PC-9 (cell line): ENCODE data around the gene FOXN4. TPM values are rescaled to one million over a fixed set of nuclear protein-coding genes. Genes with fewer than 3 reads are reported as not detected.

Source experiments
- BruUV-seq: library from RNA; stranded (reverse); fragments of 400-500 nt; replicated peaks from 2 replicates; lab custom pipeline; 2021; lab: Mats Ljungman, UMichigan
- CTCF ChIA-PET: fragments of 300-600 bp; sonication (Branson Sonifier 250); formaldehyde crosslinking; loops from one replicate; lab custom pipeline; 2022; ENCODE audit warnings: antibody characterized with exemption; lab: Charles Lee
- POLR2A ChIA-PET: fragments of 300-600 bp; sonication (Branson Sonifier 250); formaldehyde crosslinking; loops from one replicate; lab custom pipeline; 2022; ENCODE audit warnings: antibody characterized with exemption; ENCODE audit not compliant: unreplicated experiment; lab: Charles Lee
- DNase-seq, 2 experiments: peaks; one replicate each; pipeline versions ENCODE4 v3.0.0 to v3.0.0-alpha.2; 2015 to 2022; ENCODE audit warnings: mixed read lengths in 1 of 2
- H2AFZ ChIP-seq: fragments of 200-600 bp; sonication (generic); 2 replicates; pipeline ENCODE4 v1.8.1; 2017; ENCODE audit warnings: antibody characterized with exemption
- H3F3A ChIP-seq: fragments of 200-600 bp; sonication (generic); 2 replicates; pipeline ENCODE4 v1.8.1; 2017; ENCODE audit warnings: antibody characterized with exemption, mild to moderate bottlenecking, low read depth; ENCODE audit not compliant: insufficient read depth
- H3K27ac ChIP-seq: fragments of 200-600 bp; sonication (generic); 2 replicates; pipeline ENCODE4 v1.6.1; 2016; ENCODE audit warnings: mixed run types
- H3K27me3 ChIP-seq: fragments of 200-600 bp; sonication (generic); 2 replicates; pipeline ENCODE4 v1.6.1; 2016; ENCODE audit warnings: low read depth, mixed run types; ENCODE audit not compliant: insufficient read depth
- H3K36me3 ChIP-seq: fragments of 200-600 bp; sonication (generic); 2 replicates; pipeline ENCODE4 v1.6.1; 2016; ENCODE audit warnings: low read depth, mixed run types
- H3K4me1 ChIP-seq: fragments of 200-600 bp; sonication (generic); replicated peaks from 2 replicates; pipeline ENCODE4 v1.6.1; 2016; ENCODE audit warnings: mixed run types; ENCODE audit not compliant: insufficient read depth
- H3K4me2 ChIP-seq: fragments of 200-600 bp; sonication (generic); 2 replicates; pipeline ENCODE4 v1.6.1; 2017; ENCODE audit warnings: mixed run types
- H3K4me3 ChIP-seq: fragments of 200-600 bp; sonication (generic); 2 replicates; pipeline ENCODE4 v1.6.1; 2016; ENCODE audit warnings: mixed run types
- H3K79me2 ChIP-seq: fragments of 200-600 bp; sonication (generic); 2 replicates; pipeline ENCODE4 v1.6.1; 2017; ENCODE audit warnings: low read depth, mixed run types
- H3K9me2 ChIP-seq: fragments of 200-600 bp; sonication (generic); 2 replicates; pipeline ENCODE4 v1.8.1; 2017; ENCODE audit warnings: mild to moderate bottlenecking; ENCODE audit not compliant: insufficient read depth
- H3K9me3 ChIP-seq: fragments of 200-600 bp; sonication (generic); 2 replicates; pipeline ENCODE4 v1.8.1; 2016; ENCODE audit warnings: low read depth; ENCODE audit not compliant: insufficient read depth
- H4K20me1 ChIP-seq: fragments of 200-600 bp; sonication (generic); 2 replicates; pipeline ENCODE4 v1.8.1; 2017; ENCODE audit not compliant: insufficient read depth
- CTCF ChIP-seq: fragments of 200-600 bp; sonication (generic); conservative IDR thresholded peaks from 2 replicates; pipeline ENCODE4 v1.6.1; 2017; ENCODE audit warnings: mixed run types, antibody characterized with exemption, mild to moderate bottlenecking, moderate library complexity
- EZH2 ChIP-seq: fragments of 200-600 bp; sonication (generic); IDR thresholded peaks from 2 replicates; pipeline ENCODE4 v1.8.0; 2017; ENCODE audit warnings: antibody characterized with exemption, low read depth
- intact Hi-C: fragments of 100-400 bp; cut with micrococcal nuclease; formaldehyde crosslinking; loops from one replicate; pipeline ENCODE4 v1.10.0; 2022; ENCODE audit not compliant: unreplicated experiment
- total RNA-seq: library from RNA; stranded (reverse); gene quantifications from 2 replicates; pipeline ENCODE4 v1.2.3, GENCODE V29; 2021

The FOXN4 gene
- total RNA-seq, 1 experiment from 2014 or later: not detected

GRCh38 chr12:109258201-109258600 is 50.9 kb downstream of the FOXN4 start:
- ChIA-PET POLR2A (no interaction called here), CTCF (no interaction called here)
- Histone ChIP-seq H2AFZ (no peak overlapping the region), H3K79me2 (no peaks in the 10 kb centered on the region), H3F3A (no peaks in the 10 kb centered on the region), H3K4me2 (no peak overlapping the region), H3K9me3 (no peaks in the 10 kb centered on the region; the same call in 1 of the 2 replicates), H3K4me3 (no peak overlapping the region), H3K4me1 (no peaks in the 10 kb centered on the region), H3K36me3 (no peaks in the 10 kb centered on the region), H3K9me2 (no peaks in the 10 kb centered on the region), H3K27ac (no peak overlapping the region), H3K27me3 (peaks cover 25% of the 10 kb centered on the region; the same call in 1 of the 2 replicates), H4K20me1 (no peaks in the 10 kb centered on the region)
- intact Hi-C loops: no loop called here
- TF ChIP-seq EZH2: no peak
- DNase-seq: no peak
- no TSS peak for BruUV-seq

- POLR2A ChIA-PET: no interaction called here
- intact Hi-C loops: no loop called here
- DNase-seq: no peak
Observed at GRCh38 chr12:109256011-109256410, 53.1 kb downstream of the FOXN4 start.

GRCh38 chr12:109255377-109255776 is 53.7 kb downstream of the FOXN4 start:
- DNase-seq: no peak
- intact Hi-C loops: no loop called here
- peaks cover 25% of the 10 kb centered on the region; the same call in 1 of the 2 replicates for H3K27me3 ChIP-seq
- ChIA-PET CTCF (no interaction called here), POLR2A (no interaction called here)
- H3K4me2 ChIP-seq: no peak overlapping the region
- no TSS peak for BruUV-seq
- H3K4me3 ChIP-seq: no peak overlapping the region
- no peaks in the 10 kb centered on the region for H3K9me2 ChIP-seq
- no peak overlapping the region for H2AFZ ChIP-seq
- H3K27ac ChIP-seq: no peak overlapping the region
- H3K4me1 ChIP-seq: no peaks in the 10 kb centered on the region
- H3K9me3 ChIP-seq: no peaks in the 10 kb centered on the region; the same call in 1 of the 2 replicates
- TF ChIP-seq EZH2: no peak
- 0 out of 2 replicates have a peak, but pooled peaks have one; percentile 22 for TF ChIP-seq CTCF
- no peaks in the 10 kb centered on the region for H4K20me1 ChIP-seq
- H3K36me3 ChIP-seq: no peaks in the 10 kb centered on the region
- H3K79me2 ChIP-seq: no peaks in the 10 kb centered on the region
- H3F3A ChIP-seq: no peaks in the 10 kb centered on the region

More at GRCh38 chr12:109256011-109256410, 53.1 kb downstream of the FOXN4 start:
- no peak for TF ChIP-seq EZH2
- TF ChIP-seq CTCF: no peak
- CTCF ChIA-PET: no interaction called here
- H3K79me2 ChIP-seq: no peaks in the 10 kb centered on the region
- H3K4me2 ChIP-seq: no peak overlapping the region
- H4K20me1 ChIP-seq: no peaks in the 10 kb centered on the region
- peaks cover 25% of the 10 kb centered on the region; the same call in 1 of the 2 replicates for H3K27me3 ChIP-seq
- no peak overlapping the region for H2AFZ ChIP-seq
- H3F3A ChIP-seq: no peaks in the 10 kb centered on the region
- H3K9me3 ChIP-seq: no peaks in the 10 kb centered on the region; the same call in 1 of the 2 replicates
- no peak overlapping the region for H3K27ac ChIP-seq
- no peak overlapping the region for H3K4me3 ChIP-seq
- H3K4me1 ChIP-seq: no peaks in the 10 kb centered on the region
- no peaks in the 10 kb centered on the region for H3K9me2 ChIP-seq
- H3K36me3 ChIP-seq: no peaks in the 10 kb centered on the region
- BruUV-seq: no TSS peak
